Astrocyte (in vitro differentiated cells and primary cell): ENCODE results near the gene CDH10. TPM values are rescaled to one million over a fixed set of nuclear protein-coding genes. Genes with fewer than 3 reads are reported as not detected.

ENCODE experiments used
- DNase-seq: peaks from one replicate; pipeline ENCODE4 v3.0.0-alpha.2; 2010; ENCODE audit warnings: low read depth
- FAIRE-seq: peaks from 2 replicates; lab custom pipeline; 2011; peaks lifted over from hg19 to GRCh38; lab: Jason Lieb, UNC
- H2AFZ ChIP-seq: 2 replicates; pipeline ENCODE4 v1.6.0; 2012; ENCODE audit warnings: low read depth, low read length, inconsistent platforms
- H3K27ac ChIP-seq: 2 replicates; pipeline ENCODE4 v1.5.1; 2011; ENCODE audit warnings: low read depth, low read length, inconsistent platforms
- H3K27me3 ChIP-seq: 2 replicates; pipeline ENCODE4 v1.6.0; 2011; ENCODE audit warnings: low read length, inconsistent platforms; ENCODE audit not compliant: insufficient read depth
- H3K36me3 ChIP-seq: 2 replicates; pipeline ENCODE4 v1.5.1; 2011; ENCODE audit warnings: low read length, inconsistent platforms; ENCODE audit not compliant: insufficient read depth
- H3K4me1 ChIP-seq: 2 replicates; pipeline ENCODE4 v1.5.1; 2011; ENCODE audit warnings: low read length, inconsistent platforms; ENCODE audit not compliant: insufficient read depth
- H3K4me2 ChIP-seq: 2 replicates; pipeline ENCODE4 v1.6.0; 2012; ENCODE audit warnings: low read length, inconsistent platforms
- H3K4me3 ChIP-seq: 2 replicates; pipeline ENCODE4 v1.5.1; 2011; ENCODE audit warnings: low read depth, mild to moderate bottlenecking, low read length, inconsistent platforms; ENCODE audit not compliant: insufficient read depth
- H3K79me2 ChIP-seq: 2 replicates; pipeline ENCODE4 v1.6.0; 2012; ENCODE audit warnings: mild to moderate bottlenecking, low read length, inconsistent platforms; ENCODE audit not compliant: insufficient read depth
- H3K9ac ChIP-seq: 2 replicates; pipeline ENCODE4 v1.6.0; 2012; ENCODE audit warnings: mild to moderate bottlenecking, low read length, inconsistent platforms
- H3K9me3 ChIP-seq: 2 replicates; pipeline ENCODE4 v1.5.1; 2012; ENCODE audit warnings: low read depth, mild to moderate bottlenecking, low read length, inconsistent platforms; ENCODE audit not compliant: insufficient read depth
- H4K20me1 ChIP-seq: 2 replicates; pipeline ENCODE4 v1.6.0; 2012; ENCODE audit warnings: low read length, inconsistent platforms; ENCODE audit not compliant: insufficient read depth
- H3K27ac Mint-ChIP-seq: one replicate; pipeline ENCODE4 v1.8.0; 2021; ENCODE audit warnings: mild to moderate bottlenecking, mixed read lengths; ENCODE audit not compliant: unreplicated experiment
- H3K27me3 Mint-ChIP-seq: one replicate; pipeline ENCODE4 v1.8.0; 2021; ENCODE audit warnings: low read depth, mixed read lengths; ENCODE audit not compliant: unreplicated experiment
- H3K36me3 Mint-ChIP-seq: one replicate; pipeline ENCODE4 v1.8.0; 2021; ENCODE audit warnings: low read depth, mixed read lengths; ENCODE audit not compliant: unreplicated experiment
- H3K4me1 Mint-ChIP-seq: one replicate; pipeline ENCODE4 v1.8.0; 2021; ENCODE audit warnings: low read depth, mixed read lengths; ENCODE audit not compliant: unreplicated experiment
- H3K4me3 Mint-ChIP-seq: one replicate; pipeline ENCODE4 v1.8.0; 2021; ENCODE audit warnings: mild to moderate bottlenecking, moderate library complexity, mixed read lengths; ENCODE audit not compliant: unreplicated experiment
- H3K9me3 Mint-ChIP-seq: one replicate; pipeline ENCODE4 v1.8.0; 2021; ENCODE audit warnings: mild to moderate bottlenecking, mixed read lengths; ENCODE audit not compliant: unreplicated experiment
- CTCF ChIP-seq: IDR thresholded peaks from 2 replicates; pipeline ENCODE4 v1.5.1; 2011; ENCODE audit warnings: low read depth, mild to moderate bottlenecking, inconsistent platforms, low read length, moderate library complexity; ENCODE audit not compliant: insufficient read depth
- EZH2 ChIP-seq: IDR thresholded peaks from 2 replicates; pipeline ENCODE4 v1.6.1; 2012; ENCODE audit warnings: mild to moderate bottlenecking, low read length, inconsistent platforms; ENCODE audit not compliant: insufficient read depth
- total RNA-seq: library from RNA; stranded (reverse); gene quantifications from 2 replicates; pipeline ENCODE4 v1.2.1, GENCODE V29; 2021

CDH10 gene
- total RNA-seq, 1 donor from 2014 or later: 6.9 TPM

GRCh38 chr5:24444414-24444813 lies 200.4 kb downstream of the CDH10 start:
- Histone ChIP-seq H3K79me2 (no peaks in the 10 kb centered on the region), H3K27ac (no peak overlapping the region), H3K9me3 (no peaks in the 10 kb centered on the region), H3K36me3 (no peaks in the 10 kb centered on the region), H4K20me1 (no peaks in the 10 kb centered on the region), H3K4me1 (no peaks in the 10 kb centered on the region), H3K27me3 (no peaks in the 10 kb centered on the region), H3K9ac (no peak overlapping the region), H3K4me2 (no peak overlapping the region), H3K4me3 (no peak overlapping the region), H2AFZ (no peak overlapping the region)
- Mint-ChIP-seq H3K27me3 (no peaks in the 10 kb centered on the region), H3K4me3 (no peak overlapping the region), H3K4me1 (no peaks in the 10 kb centered on the region), H3K9me3 (no peaks in the 10 kb centered on the region), H3K36me3 (no peaks in the 10 kb centered on the region), H3K27ac (no peak overlapping the region)
- FAIRE-seq (no peak), DNase-seq (no peak)
- TF ChIP-seq EZH2: no peak
- no peak for TF ChIP-seq CTCF

- Histone ChIP-seq H3K36me3 (no peaks in the 10 kb centered on the region), H3K4me1 (no peaks in the 10 kb centered on the region), H4K20me1 (no peaks in the 10 kb centered on the region), H3K79me2 (no peaks in the 10 kb centered on the region), H3K27me3 (no peaks in the 10 kb centered on the region), H3K9me3 (no peaks in the 10 kb centered on the region), H2AFZ (no peak overlapping the region), H3K4me3 (no peak overlapping the region), H3K9ac (no peak overlapping the region), H3K4me2 (no peak overlapping the region), H3K27ac (no peak overlapping the region)
- Mint-ChIP-seq H3K4me3 (no peak overlapping the region), H3K27ac (no peak overlapping the region), H3K9me3 (no peaks in the 10 kb centered on the region), H3K36me3 (no peaks in the 10 kb centered on the region), H3K4me1 (no peaks in the 10 kb centered on the region), H3K27me3 (no peaks in the 10 kb centered on the region)
- FAIRE-seq (no peak), DNase-seq (no peak)
- TF ChIP-seq CTCF: no peak
Observed at GRCh38 chr5:24439465-24439864, 205.3 kb downstream of the CDH10 start.
